Measurements from ENCODE around the gene AVPR2. TPM values are rescaled to one million over a fixed set of nuclear protein-coding genes. Genes with fewer than 3 reads are reported as not detected.

AVPR2 gene
- total RNA-seq (not detected), polyA plus RNA-seq (under 1 TPM in 1 of 2 donors, not detected in 1; 0.05 TPM)

GRCh38 chrX:153903991-153904957, at the start of gene AVPR2:
TSS of gene AVPR2 (plus strand) at chrX:153904673. CDS start at chrX:153905146, 473 bp downstream.
- Histone ChIP-seq H3K36me3 (ENCODE audit: control insufficient read depth in 4 of 4, insufficient read depth in 3 of 4, low read depth in 1 of 4, low read length in 3 of 4) (no peaks in the 10 kb centered on the region), H3K27ac (ENCODE audit: low read depth in 1 of 2, low read length in 2 of 2) (no peak within 1 kb of the TSS)
- WGBS, result 44% methylated on average over 26 of the region's 26 CpGs

More at GRCh38 chrX:153903991-153904957, at the start of gene AVPR2:
- Histone ChIP-seq H3K9ac (ENCODE audit: low read depth in 1 of 2, low read length in 2 of 2) (no peak within 1 kb of the TSS), H3K27me3 (ENCODE audit: control insufficient read depth in 4 of 4, insufficient read depth in 4 of 4, low read length in 3 of 4) (no peaks in the 10 kb centered on the region), H3K4me3 (ENCODE audit: low read depth in 1 of 3, low read length in 3 of 3) (no peak within 1 kb of the TSS), H3K4me1 (ENCODE audit: control insufficient read depth in 4 of 4, insufficient read depth in 4 of 4, low read length in 3 of 4) (peaks cover 0 to 10% (median 4%) of the 10 kb centered on the region in 4 donors), H3K9me3 (ENCODE audit: control insufficient read depth in 4 of 4, low read length in 3 of 4) (no peaks in the 10 kb centered on the region)
- no peak for DNase-seq (ENCODE audit: low spot score)
- TF ChIP-seq, protein P1, sequence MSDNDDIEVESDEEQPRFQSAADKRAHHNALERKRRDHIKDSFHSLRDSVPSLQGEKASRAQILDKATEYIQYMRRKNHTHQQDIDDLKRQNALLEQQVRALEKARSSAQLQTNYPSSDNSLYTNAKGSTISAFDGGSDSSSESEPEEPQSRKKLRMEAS (IDR thresholded peaks at IDR 0.05), result no peak
- TF ChIP-seq RXRA (IDR thresholded peaks at IDR 0.05) (no peak), HNF4G (IDR thresholded peaks at IDR 0.05) (no peak), RAD21 (IDR thresholded peaks at IDR 0.05) (no peak), FOXA2 (IDR thresholded peaks at IDR 0.05) (no peak), FOXA1 (IDR thresholded peaks at IDR 0.05) (no peak), SP1 (IDR thresholded peaks at IDR 0.05) (no peak), CTCF (IDR thresholded peaks at IDR 0.05; ENCODE audit: low read depth, low read length, missing input control) (no peak), GABPA (IDR thresholded peaks at IDR 0.05 in 1 of 2, conservative IDR thresholded peaks at IDR 0.05 in 1 of 2) (no peak), EGR1 (IDR thresholded peaks at IDR 0.05; ENCODE audit: low read depth in 2 of 2) (no peak), TAF1 (conservative IDR thresholded peaks at IDR 0.05) (no peak), JUND (IDR thresholded peaks at IDR 0.05) (no peak), NR2F2 (IDR thresholded peaks at IDR 0.05) (no peak), YY1 (IDR thresholded peaks at IDR 0.05) (no peak), HNF4A (conservative IDR thresholded peaks at IDR 0.05) (no peak)
- TF ChIP-seq, protein P2, sequence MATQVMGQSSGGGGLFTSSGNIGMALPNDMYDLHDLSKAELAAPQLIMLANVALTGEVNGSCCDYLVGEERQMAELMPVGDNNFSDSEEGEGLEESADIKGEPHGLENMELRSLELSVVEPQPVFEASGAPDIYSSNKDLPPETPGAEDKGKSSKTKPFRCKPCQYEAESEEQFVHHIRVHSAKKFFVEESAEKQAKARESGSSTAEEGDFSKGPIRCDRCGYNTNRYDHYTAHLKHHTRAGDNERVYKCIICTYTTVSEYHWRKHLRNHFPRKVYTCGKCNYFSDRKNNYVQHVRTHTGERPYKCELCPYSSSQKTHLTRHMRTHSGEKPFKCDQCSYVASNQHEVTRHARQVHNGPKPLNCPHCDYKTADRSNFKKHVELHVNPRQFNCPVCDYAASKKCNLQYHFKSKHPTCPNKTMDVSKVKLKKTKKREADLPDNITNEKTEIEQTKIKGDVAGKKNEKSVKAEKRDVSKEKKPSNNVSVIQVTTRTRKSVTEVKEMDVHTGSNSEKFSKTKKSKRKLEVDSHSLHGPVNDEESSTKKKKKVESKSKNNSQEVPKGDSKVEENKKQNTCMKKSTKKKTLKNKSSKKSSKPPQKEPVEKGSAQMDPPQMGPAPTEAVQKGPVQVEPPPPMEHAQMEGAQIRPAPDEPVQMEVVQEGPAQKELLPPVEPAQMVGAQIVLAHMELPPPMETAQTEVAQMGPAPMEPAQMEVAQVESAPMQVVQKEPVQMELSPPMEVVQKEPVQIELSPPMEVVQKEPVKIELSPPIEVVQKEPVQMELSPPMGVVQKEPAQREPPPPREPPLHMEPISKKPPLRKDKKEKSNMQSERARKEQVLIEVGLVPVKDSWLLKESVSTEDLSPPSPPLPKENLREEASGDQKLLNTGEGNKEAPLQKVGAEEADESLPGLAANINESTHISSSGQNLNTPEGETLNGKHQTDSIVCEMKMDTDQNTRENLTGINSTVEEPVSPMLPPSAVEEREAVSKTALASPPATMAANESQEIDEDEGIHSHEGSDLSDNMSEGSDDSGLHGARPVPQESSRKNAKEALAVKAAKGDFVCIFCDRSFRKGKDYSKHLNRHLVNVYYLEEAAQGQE (IDR thresholded peaks at IDR 0.05), result no peak
- TF ChIP-seq, protein P3, sequence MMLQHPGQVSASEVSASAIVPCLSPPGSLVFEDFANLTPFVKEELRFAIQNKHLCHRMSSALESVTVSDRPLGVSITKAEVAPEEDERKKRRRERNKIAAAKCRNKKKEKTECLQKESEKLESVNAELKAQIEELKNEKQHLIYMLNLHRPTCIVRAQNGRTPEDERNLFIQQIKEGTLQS (IDR thresholded peaks at IDR 0.05), result no peak
- TF ChIP-seq, protein P4, sequence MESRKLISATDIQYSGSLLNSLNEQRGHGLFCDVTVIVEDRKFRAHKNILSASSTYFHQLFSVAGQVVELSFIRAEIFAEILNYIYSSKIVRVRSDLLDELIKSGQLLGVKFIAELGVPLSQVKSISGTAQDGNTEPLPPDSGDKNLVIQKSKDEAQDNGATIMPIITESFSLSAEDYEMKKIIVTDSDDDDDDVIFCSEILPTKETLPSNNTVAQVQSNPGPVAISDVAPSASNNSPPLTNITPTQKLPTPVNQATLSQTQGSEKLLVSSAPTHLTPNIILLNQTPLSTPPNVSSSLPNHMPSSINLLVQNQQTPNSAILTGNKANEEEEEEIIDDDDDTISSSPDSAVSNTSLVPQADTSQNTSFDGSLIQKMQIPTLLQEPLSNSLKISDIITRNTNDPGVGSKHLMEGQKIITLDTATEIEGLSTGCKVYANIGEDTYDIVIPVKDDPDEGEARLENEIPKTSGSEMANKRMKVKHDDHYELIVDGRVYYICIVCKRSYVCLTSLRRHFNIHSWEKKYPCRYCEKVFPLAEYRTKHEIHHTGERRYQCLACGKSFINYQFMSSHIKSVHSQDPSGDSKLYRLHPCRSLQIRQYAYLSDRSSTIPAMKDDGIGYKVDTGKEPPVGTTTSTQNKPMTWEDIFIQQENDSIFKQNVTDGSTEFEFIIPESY (IDR thresholded peaks at IDR 0.05), result no peak
